Osteocyte (in vitro differentiated cells): ENCODE measurements around the gene TMEM164. TPM values are rescaled to one million over a fixed set of nuclear protein-coding genes. Genes with fewer than 3 reads are reported as not detected.

ENCODE experiments used
- DNase-seq: peaks from one replicate; pipeline ENCODE4 v3.0.0; 2021; ENCODE audit warnings: mixed read lengths; ENCODE audit not compliant: unreplicated experiment; ENCODE audit errors: extremely low spot score
- H3K27ac Mint-ChIP-seq: one replicate; pipeline ENCODE4 v1.8.0; 2021; ENCODE audit warnings: mild to moderate bottlenecking, mixed read lengths; ENCODE audit not compliant: unreplicated experiment
- H3K27me3 Mint-ChIP-seq: one replicate; pipeline ENCODE4 v1.8.0; 2021; ENCODE audit warnings: mixed read lengths; ENCODE audit not compliant: unreplicated experiment
- H3K36me3 Mint-ChIP-seq: one replicate; pipeline ENCODE4 v1.8.0; 2021; ENCODE audit warnings: mixed read lengths; ENCODE audit not compliant: unreplicated experiment
- H3K4me1 Mint-ChIP-seq: one replicate; pipeline ENCODE4 v1.8.0; 2021; ENCODE audit warnings: mixed read lengths; ENCODE audit not compliant: unreplicated experiment
- H3K4me3 Mint-ChIP-seq: one replicate; pipeline ENCODE4 v1.8.0; 2021; ENCODE audit warnings: mild to moderate bottlenecking, moderate library complexity, mixed read lengths; ENCODE audit not compliant: unreplicated experiment
- H3K9me3 Mint-ChIP-seq: one replicate; pipeline ENCODE4 v1.8.0; 2021; ENCODE audit warnings: mixed read lengths; ENCODE audit not compliant: unreplicated experiment
- CTCF ChIP-seq: fragments of 200-600 bp; sonication (generic); IDR thresholded peaks from 2 replicates; pipeline ENCODE4 v1.5.0; 2021; ENCODE audit warnings: antibody characterized with exemption, mild to moderate bottlenecking, moderate library complexity
- total RNA-seq: library from RNA; stranded (reverse); gene quantifications from 2 replicates; pipeline ENCODE4 v1.2.1, GENCODE V29; 2021

Gene TMEM164
- total RNA-seq, 1 donor from 2014 or later: 12.9 TPM

DNA sequence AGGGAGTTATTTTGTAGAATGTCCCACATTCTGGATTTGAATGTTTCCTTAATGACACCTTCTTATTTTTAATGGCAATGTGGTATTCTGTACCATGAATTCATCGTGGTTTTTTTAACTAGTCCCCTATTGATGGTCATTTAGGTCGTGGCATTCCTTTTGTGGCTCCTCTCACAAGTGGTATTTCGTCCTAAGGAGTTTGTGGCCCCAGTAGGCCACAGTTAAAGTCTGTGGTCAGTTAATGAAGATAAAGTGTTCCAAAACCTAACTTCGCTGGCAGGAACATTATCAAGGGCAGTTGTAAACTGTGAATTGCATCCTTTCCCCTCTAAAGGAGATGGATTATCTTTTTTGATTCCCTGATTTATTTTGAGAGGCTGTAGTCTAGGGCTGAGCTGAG, 133.2 kb downstream of the TMEM164 start:
- no peak for TF ChIP-seq CTCF
- no peak for DNase-seq
- peaks cover 2% of the 10 kb centered on the region for H3K4me1 Mint-ChIP-seq
- H3K27me3 Mint-ChIP-seq: no peaks in the 10 kb centered on the region
- H3K27ac Mint-ChIP-seq: no peak overlapping the region
- no peaks in the 10 kb centered on the region for H3K36me3 Mint-ChIP-seq
- H3K4me3 Mint-ChIP-seq: no peak overlapping the region
- no peaks in the 10 kb centered on the region for H3K9me3 Mint-ChIP-seq

DNA sequence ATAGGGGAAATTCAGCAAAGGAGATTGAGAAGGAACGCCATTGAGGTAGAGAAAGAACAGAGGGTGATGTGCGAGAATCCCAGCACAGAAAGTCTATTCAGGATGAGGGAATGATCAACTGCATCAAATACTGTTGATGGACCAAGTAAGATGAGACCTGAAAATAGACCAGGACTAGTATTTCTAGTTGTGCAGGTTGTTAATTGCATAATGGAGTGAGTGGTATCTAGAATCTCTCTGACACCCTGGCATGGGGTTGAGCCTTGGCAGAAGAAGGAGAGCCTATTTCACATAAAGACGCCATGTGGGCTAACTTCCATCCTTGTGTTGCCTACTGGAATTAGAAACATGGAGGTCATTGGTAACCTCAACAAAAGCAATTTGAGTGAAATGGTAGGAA, 135.6 kb downstream of the TMEM164 start:
- Mint-ChIP-seq H3K27ac (no peak overlapping the region), H3K4me3 (no peak overlapping the region), H3K4me1 (no peaks in the 10 kb centered on the region), H3K36me3 (no peaks in the 10 kb centered on the region), H3K27me3 (no peaks in the 10 kb centered on the region), H3K9me3 (no peaks in the 10 kb centered on the region)
- no peak for DNase-seq
- no peak for TF ChIP-seq CTCF

GRCh38 chrX:110139172-110139571, 136.3 kb downstream of the TMEM164 start:
- H3K9me3 Mint-ChIP-seq: no peaks in the 10 kb centered on the region

GRCh38 chrX:110142096-110142495, 139.2 kb downstream of the TMEM164 start:
- H3K27me3 Mint-ChIP-seq: no peaks in the 10 kb centered on the region
- no peaks in the 10 kb centered on the region for H3K36me3 Mint-ChIP-seq
- no peaks in the 10 kb centered on the region for H3K9me3 Mint-ChIP-seq
- H3K4me1 Mint-ChIP-seq: peaks cover 1% of the 10 kb centered on the region
- DNase-seq: no peak
- no peak for TF ChIP-seq CTCF
- H3K27ac Mint-ChIP-seq: no peak overlapping the region
- no peak overlapping the region for H3K4me3 Mint-ChIP-seq

More at GRCh38 chrX:110139172-110139571, 136.3 kb downstream of the TMEM164 start:
- H3K4me1 Mint-ChIP-seq: no peaks in the 10 kb centered on the region
- DNase-seq: no peak
- no peak overlapping the region for H3K4me3 Mint-ChIP-seq
- no peak overlapping the region for H3K27ac Mint-ChIP-seq
- H3K36me3 Mint-ChIP-seq: no peaks in the 10 kb centered on the region
- no peaks in the 10 kb centered on the region for H3K27me3 Mint-ChIP-seq
- no peak for TF ChIP-seq CTCF

DNA sequence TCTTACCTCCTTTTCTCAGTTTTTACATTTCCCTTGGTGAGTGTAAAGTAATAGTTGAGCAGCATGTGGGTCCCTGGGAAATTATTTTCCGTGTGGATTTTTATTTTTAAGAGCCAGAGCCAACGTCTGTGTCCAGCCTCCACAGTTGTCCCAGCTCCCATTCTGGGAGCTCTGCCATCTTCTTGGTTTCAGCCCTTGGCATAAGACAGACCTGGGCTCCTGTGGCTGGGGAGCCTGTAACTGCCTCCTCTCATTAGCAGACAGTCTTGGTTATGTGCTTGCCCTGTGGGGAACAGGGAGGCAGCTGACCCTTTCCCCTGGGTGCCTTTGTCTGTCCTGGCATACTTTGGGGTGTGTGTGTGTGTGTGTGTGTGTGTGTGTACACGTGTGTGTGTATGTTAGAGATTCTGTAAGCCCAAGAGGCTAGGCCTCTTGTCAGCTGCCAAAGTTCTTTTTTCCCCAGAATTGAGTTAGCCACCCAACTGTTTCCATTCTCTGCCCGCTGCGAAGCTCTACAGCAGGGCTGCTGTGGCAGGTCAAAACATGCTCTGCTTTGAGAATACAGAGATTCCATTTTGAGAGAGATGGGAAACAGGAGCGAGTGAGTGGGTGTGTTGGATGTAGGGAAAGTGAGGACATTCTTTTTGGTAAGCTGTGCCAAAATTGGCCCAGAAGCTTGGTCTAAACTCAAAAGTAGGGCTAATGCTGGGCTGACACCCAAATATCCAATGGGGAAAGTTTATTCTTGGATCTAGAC, 140.7 kb downstream of the TMEM164 start:
- no peak for DNase-seq
- peaks cover 1% of the 10 kb centered on the region for H3K4me1 Mint-ChIP-seq
- H3K27ac Mint-ChIP-seq: no peak overlapping the region
- H3K36me3 Mint-ChIP-seq: no peaks in the 10 kb centered on the region
- no peaks in the 10 kb centered on the region for H3K9me3 Mint-ChIP-seq
- TF ChIP-seq CTCF: no peak
- no peaks in the 10 kb centered on the region for H3K27me3 Mint-ChIP-seq
- no peak overlapping the region for H3K4me3 Mint-ChIP-seq
